GM23338 (cell line): ENCODE results near the gene SLC6A19.

ENCODE experiments used
- EZH2 ChIP-seq: fragments of 200-600 bp; sonication (generic); IDR thresholded peaks from one replicate; pipeline ENCODE4 v1.8.0; 2017; ENCODE audit warnings: antibody characterized with exemption, mild to moderate bottlenecking, low read depth; ENCODE audit not compliant: unreplicated experiment
- POLR2AphosphoS5 ChIP-seq: IDR thresholded peaks from 2 replicates; pipeline ENCODE4 v1.6.1; 2016; ENCODE audit warnings: antibody characterized with exemption, low read depth
- TF ChIP-seq, protein P1 (sequence below), 2 experiments: fragments of 200-600 bp in 1 of 2; sonication (generic) in 1 of 2; conservative IDR thresholded peaks; 2 replicates each; pipeline versions ENCODE4 v1.5.1 to v1.6.1; 2016 to 2017; ENCODE audit warnings: antibody characterized with exemption in 2 of 2, low read depth in 2 of 2, mild to moderate bottlenecking in 2 of 2, moderate library complexity in 1 of 2

DNA sequence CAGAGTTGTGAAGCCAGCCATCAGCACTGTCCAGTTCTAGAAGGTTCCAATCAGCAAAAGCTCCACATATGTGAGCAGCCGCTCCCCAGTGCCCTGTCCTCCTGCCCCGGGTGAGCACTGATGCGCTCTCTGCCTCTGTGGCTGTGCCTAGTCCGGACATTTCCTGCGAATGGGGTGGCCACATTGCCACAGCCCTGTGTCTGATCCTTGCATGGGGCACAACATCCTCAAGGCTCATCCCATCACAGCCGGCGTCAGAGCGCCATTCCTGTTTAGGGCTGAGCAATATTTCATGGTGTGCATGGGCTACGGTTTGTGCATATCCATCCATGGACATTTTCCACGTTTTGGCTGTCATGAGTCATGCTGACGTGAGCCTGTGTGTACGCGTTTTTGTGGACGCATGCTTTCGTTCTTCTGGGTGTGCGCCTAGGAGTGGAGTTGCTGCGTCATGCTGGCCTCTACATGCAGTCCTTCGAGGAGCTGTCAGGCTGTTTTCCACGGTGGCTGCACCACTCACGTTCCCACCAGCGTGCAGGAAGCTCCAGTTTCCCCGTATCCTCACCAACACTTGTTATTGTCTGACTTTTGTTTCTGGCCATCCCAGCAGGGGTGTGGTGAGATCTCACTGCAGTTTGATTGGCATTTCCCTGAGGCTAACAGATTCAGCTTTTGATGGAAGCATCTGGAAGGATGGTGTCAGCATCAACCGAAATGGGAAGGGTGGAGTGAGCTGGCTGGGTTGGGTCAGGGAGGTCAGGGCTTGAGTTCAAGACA, 14.1 kb downstream of the SLC6A19 start:
- TF ChIP-seq EZH2 (no peak), POLR2AphosphoS5 (no peak)
- TF ChIP-seq, protein P1, sequence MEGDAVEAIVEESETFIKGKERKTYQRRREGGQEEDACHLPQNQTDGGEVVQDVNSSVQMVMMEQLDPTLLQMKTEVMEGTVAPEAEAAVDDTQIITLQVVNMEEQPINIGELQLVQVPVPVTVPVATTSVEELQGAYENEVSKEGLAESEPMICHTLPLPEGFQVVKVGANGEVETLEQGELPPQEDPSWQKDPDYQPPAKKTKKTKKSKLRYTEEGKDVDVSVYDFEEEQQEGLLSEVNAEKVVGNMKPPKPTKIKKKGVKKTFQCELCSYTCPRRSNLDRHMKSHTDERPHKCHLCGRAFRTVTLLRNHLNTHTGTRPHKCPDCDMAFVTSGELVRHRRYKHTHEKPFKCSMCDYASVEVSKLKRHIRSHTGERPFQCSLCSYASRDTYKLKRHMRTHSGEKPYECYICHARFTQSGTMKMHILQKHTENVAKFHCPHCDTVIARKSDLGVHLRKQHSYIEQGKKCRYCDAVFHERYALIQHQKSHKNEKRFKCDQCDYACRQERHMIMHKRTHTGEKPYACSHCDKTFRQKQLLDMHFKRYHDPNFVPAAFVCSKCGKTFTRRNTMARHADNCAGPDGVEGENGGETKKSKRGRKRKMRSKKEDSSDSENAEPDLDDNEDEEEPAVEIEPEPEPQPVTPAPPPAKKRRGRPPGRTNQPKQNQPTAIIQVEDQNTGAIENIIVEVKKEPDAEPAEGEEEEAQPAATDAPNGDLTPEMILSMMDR (conservative IDR thresholded peaks at IDR 0.05; ENCODE audit: low read depth in 2 of 2), result no peak
